Mucosa of descending colon (tissue), 3 donors: Measurements from ENCODE around the gene PIP4K2A. TPM values are rescaled to one million over a fixed set of nuclear protein-coding genes. Genes with fewer than 3 reads are reported as not detected.

Experiments
- ATAC-seq: fragments of 200-7000 bp; cut with Tn5 transposase; one replicate; pipeline ENCODE4 v1.9.1; 2020; ENCODE audit warnings: mild to moderate bottlenecking, moderate library complexity
- DNase-seq, 3 donors: peaks; one replicate each; pipeline ENCODE4 v3.0.0-alpha.2; 2020
- H3K36me3 ChIP-seq: fragments of 200-600 bp; one replicate; pipeline ENCODE4 v1.8.0; 2021; ENCODE audit warnings: low read depth, mild to moderate bottlenecking
- H3K4me1 ChIP-seq: fragments of 200-600 bp; one replicate; pipeline ENCODE4 v1.8.0; 2021; ENCODE audit warnings: low read depth, mild to moderate bottlenecking
- H3K4me3 ChIP-seq: fragments of 200-600 bp; one replicate; pipeline ENCODE4 v1.8.0; 2021; ENCODE audit warnings: mild to moderate bottlenecking
- H3K9me3 ChIP-seq: fragments of 200-600 bp; one replicate; pipeline ENCODE4 v1.8.0; 2021; ENCODE audit warnings: mild to moderate bottlenecking
- CTCF ChIP-seq: fragments of 200-600 bp; IDR thresholded peaks from one replicate; pipeline ENCODE4 v1.8.0; 2022; ENCODE audit warnings: antibody characterized with exemption, mild to moderate bottlenecking
- intact Hi-C, 2 donors: fragments of 100-400 bp; cut with DNase I in 1 of 2; cut with micrococcal nuclease in 1 of 2; formaldehyde crosslinking; loops; one replicate each; pipeline versions ENCODE4 v1.11.0 to v1.11.1; 2022; cut with DNase I, micrococcal nuclease
- total RNA-seq, 3 donors: library from RNA; stranded (reverse); fragmentation: NEBNext Ultra II Directional in 2 of 3; extraction: Animal tissue kit (Norgen Biotek cat#: 25700) in 2 of 3; gene quantifications; one replicate each; pipeline versions ENCODE4 v1.2.1 to v1.2.4, GENCODE V29; 2021 to 2023
- donor health status: DM: no; HTN: no; CAD: no; lungs with moderate emphysema.
- donor health status: DM: no; HTN: no; CAD: no.
- donor health status: DM: no; HTN: yes; CAD: no.

Gene PIP4K2A
- total RNA-seq, 3 donors from 2014 or later = 17.2 to 29.4 (median 21.2) TPM

GRCh38 chr10:22704942-22705341 is 9.4 kb downstream of the PIP4K2A start:
- no peak for TF ChIP-seq CTCF
- intact Hi-C loops = no loop called here
- no peak for ATAC-seq

GRCh38 chr10:22704471-22704911 is 9.9 kb downstream of the PIP4K2A start:
- peaks cover 6% of the 10 kb centered on the region for H3K4me1 ChIP-seq
- TF ChIP-seq CTCF = no peak
- H3K9me3 ChIP-seq = no peaks in the 10 kb centered on the region
- DNase-seq (no peak), ATAC-seq (no peak)
- H3K4me3 ChIP-seq = no peak overlapping the region
- intact Hi-C loops = no loop called here
- no peaks in the 10 kb centered on the region for H3K36me3 ChIP-seq

More at GRCh38 chr10:22704942-22705341, 9.4 kb downstream of the PIP4K2A start:
- no peak for DNase-seq
- Histone ChIP-seq H3K36me3 (no peaks in the 10 kb centered on the region), H3K4me1 (peaks cover 6% of the 10 kb centered on the region), H3K4me3 (no peak overlapping the region), H3K9me3 (no peaks in the 10 kb centered on the region)

GRCh38 chr10:22702348-22702747 is 12.0 kb downstream of the PIP4K2A start:
- DNase-seq (no peak), ATAC-seq (no peak)
- Histone ChIP-seq H3K4me3 (no peak overlapping the region), H3K36me3 (no peaks in the 10 kb centered on the region), H3K4me1 (peaks cover 6% of the 10 kb centered on the region), H3K9me3 (no peaks in the 10 kb centered on the region)
- intact Hi-C loops = no loop called here
- no peak for TF ChIP-seq CTCF

- ATAC-seq (no peak), DNase-seq (no peak)
- Histone ChIP-seq H3K9me3 (no peaks in the 10 kb centered on the region), H3K36me3 (no peaks in the 10 kb centered on the region), H3K4me1 (peaks cover 6% of the 10 kb centered on the region), H3K4me3 (no peak overlapping the region)
- intact Hi-C loops = no loop called here
- TF ChIP-seq CTCF = no peak
These were observed 13.1 kb downstream of the PIP4K2A start for GRCh38 chr10:22701132-22701826.

GRCh38 chr10:22700489-22700888 is 13.9 kb downstream of the PIP4K2A start:
- ATAC-seq (peak; percentile 28), DNase-seq (no peak)
- TF ChIP-seq CTCF = no peak
- no peaks in the 10 kb centered on the region for H3K36me3 ChIP-seq
- no peak overlapping the region for H3K4me3 ChIP-seq
- peaks cover 6% of the 10 kb centered on the region for H3K4me1 ChIP-seq
- no peaks in the 10 kb centered on the region for H3K9me3 ChIP-seq
- intact Hi-C loops = no loop called here
